HL-60 (cell line): ENCODE measurements around the gene GRIN2C.

ENCODE experiments used
- DNase-seq, 2 experiments: peaks; one replicate each; pipeline ENCODE4 v3.0.0-alpha.2; 2010 to 2020; ENCODE audit warnings: low read depth in 1 of 2, low spot score in 1 of 2
- H3K27ac ChIP-seq: fragments of 250-450 bp; sonication (Bioruptor Pico); replicated peaks from 2 replicates; pipeline ENCODE4 v1.5.1; 2020; ENCODE audit warnings: mild to moderate bottlenecking, moderate library complexity
- H3K27me3 ChIP-seq: fragments of 250-450 bp; sonication (Bioruptor Pico); 2 replicates; pipeline ENCODE4 v1.5.1; 2021; ENCODE audit warnings: mild to moderate bottlenecking, moderate library complexity; ENCODE audit not compliant: insufficient read depth, poor library complexity, severe bottlenecking
- H3K4me3 ChIP-seq: replicated peaks from 2 replicates; pipeline ENCODE4 v1.5.1; 2011; ENCODE audit warnings: mild to moderate bottlenecking, control low read depth, low read length; ENCODE audit not compliant: insufficient read depth
- CTCF ChIP-seq: IDR thresholded peaks from one replicate; pipeline ENCODE4 v1.5.1; 2011; ENCODE audit warnings: low read length, control low read depth, inconsistent platforms; ENCODE audit not compliant: insufficient read depth
- GABPA ChIP-seq: IDR thresholded peaks from 2 replicates; pipeline ENCODE4 v1.6.1; 2012; ENCODE audit warnings: low read depth
- POLR2AphosphoS5 ChIP-seq: IDR thresholded peaks from 2 replicates; pipeline ENCODE4 v1.6.1; 2012; ENCODE audit warnings: low read depth
- SPI1 ChIP-seq: IDR thresholded peaks from 2 replicates; pipeline ENCODE4 v1.6.1; 2012; ENCODE audit warnings: low read depth, mild to moderate bottlenecking, borderline replicate concordance
- TF ChIP-seq, protein P1 (sequence below): IDR thresholded peaks from 2 replicates; pipeline ENCODE4 v1.6.1; 2012; ENCODE audit warnings: low read depth; ENCODE audit not compliant: insufficient replicate concordance

GRIN2C gene

GRCh38 chr17:74842599-74843351, 16.9 kb downstream of the GRIN2C start:
- H3K27me3 ChIP-seq = no peaks in the 10 kb centered on the region
- H3K27ac ChIP-seq = no peak overlapping the region
- no peak for TF ChIP-seq GABPA
- TF ChIP-seq CTCF = no peak
- TF ChIP-seq POLR2AphosphoS5 = no peak
- TF ChIP-seq, protein P1, sequence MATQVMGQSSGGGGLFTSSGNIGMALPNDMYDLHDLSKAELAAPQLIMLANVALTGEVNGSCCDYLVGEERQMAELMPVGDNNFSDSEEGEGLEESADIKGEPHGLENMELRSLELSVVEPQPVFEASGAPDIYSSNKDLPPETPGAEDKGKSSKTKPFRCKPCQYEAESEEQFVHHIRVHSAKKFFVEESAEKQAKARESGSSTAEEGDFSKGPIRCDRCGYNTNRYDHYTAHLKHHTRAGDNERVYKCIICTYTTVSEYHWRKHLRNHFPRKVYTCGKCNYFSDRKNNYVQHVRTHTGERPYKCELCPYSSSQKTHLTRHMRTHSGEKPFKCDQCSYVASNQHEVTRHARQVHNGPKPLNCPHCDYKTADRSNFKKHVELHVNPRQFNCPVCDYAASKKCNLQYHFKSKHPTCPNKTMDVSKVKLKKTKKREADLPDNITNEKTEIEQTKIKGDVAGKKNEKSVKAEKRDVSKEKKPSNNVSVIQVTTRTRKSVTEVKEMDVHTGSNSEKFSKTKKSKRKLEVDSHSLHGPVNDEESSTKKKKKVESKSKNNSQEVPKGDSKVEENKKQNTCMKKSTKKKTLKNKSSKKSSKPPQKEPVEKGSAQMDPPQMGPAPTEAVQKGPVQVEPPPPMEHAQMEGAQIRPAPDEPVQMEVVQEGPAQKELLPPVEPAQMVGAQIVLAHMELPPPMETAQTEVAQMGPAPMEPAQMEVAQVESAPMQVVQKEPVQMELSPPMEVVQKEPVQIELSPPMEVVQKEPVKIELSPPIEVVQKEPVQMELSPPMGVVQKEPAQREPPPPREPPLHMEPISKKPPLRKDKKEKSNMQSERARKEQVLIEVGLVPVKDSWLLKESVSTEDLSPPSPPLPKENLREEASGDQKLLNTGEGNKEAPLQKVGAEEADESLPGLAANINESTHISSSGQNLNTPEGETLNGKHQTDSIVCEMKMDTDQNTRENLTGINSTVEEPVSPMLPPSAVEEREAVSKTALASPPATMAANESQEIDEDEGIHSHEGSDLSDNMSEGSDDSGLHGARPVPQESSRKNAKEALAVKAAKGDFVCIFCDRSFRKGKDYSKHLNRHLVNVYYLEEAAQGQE = no peak
- TF ChIP-seq SPI1 = no peak
- no peak for DNase-seq
- H3K4me3 ChIP-seq = no peak overlapping the region

DNA sequence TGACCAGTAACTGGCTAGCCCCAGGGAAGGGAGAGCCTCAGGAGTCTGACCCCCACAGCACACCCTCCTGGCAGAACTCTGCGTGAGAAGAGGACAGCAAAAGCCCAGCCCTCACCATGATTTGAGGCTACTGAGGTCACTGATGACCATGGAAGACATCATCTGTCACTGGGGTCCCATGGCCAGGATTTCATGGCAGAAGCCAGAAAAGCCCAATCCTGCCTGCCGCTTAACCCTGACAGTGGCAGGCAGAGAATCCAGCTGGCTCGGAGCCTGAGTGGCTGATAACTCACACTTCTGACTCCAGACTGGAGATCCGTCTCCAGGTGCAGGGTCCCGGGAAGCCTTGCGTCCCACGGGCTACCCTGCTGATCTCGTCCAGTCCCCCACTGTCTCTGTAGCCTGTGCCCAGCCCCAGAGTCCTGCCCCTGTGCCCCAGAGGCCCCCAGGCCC, 17.5 kb downstream of the GRIN2C start:
- Histone ChIP-seq H3K4me3 (no peak overlapping the region), H3K27me3 (no peaks in the 10 kb centered on the region), H3K27ac (no peak overlapping the region)
- DNase-seq = no peak
- TF ChIP-seq POLR2AphosphoS5 = no peak
- TF ChIP-seq, protein P1 = no peak
- no peak for TF ChIP-seq GABPA
- TF ChIP-seq CTCF = no peak
- no peak for TF ChIP-seq SPI1

DNA sequence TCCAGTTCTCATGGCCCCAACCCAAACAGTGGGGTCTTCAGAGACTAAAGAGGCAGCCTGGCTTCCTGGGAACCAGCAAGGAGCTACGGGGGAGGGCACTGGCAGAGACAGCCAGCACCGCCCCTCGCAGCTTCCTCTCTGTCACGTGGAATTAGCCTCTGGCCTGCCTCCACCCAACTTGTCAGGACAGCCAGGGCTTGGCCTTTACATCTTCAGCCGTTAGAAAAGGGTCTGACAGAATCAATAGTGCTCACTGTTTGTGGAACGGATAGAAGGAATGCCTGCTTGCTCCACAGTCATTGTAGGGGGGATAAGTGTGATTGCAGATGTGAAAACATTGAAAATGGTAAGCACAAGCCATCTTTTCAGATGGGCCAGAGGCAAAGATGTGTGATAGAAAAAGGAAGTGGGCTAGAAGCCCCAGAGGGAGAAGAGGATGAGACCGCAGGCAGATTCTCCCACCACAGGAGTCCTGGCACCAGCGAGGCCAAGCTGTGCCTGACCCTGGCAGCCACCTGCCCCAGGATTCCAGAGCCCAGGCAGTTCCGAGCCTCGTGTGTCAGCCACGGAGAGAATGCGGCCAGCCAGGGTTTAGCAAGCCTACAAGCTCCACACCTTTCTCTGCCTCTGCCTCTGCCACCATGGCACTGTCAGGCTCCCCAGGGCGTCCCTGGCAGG, 18.6 kb downstream of the GRIN2C start:
- TF ChIP-seq SPI1 = peak; percentile 94
- TF ChIP-seq GABPA = no peak
- no peak overlapping the region for H3K4me3 ChIP-seq
- H3K27me3 ChIP-seq = no peaks in the 10 kb centered on the region
- no peak overlapping the region for H3K27ac ChIP-seq
- DNase-seq = peak; percentile 51 to 66

- Histone ChIP-seq H3K27me3 (no peaks in the 10 kb centered on the region), H3K27ac (no peak overlapping the region), H3K4me3 (no peak overlapping the region)
- DNase-seq = no peak
- TF ChIP-seq SPI1 (no peak), CTCF (no peak), GABPA (no peak)
- TF ChIP-seq, protein P1 = no peak
Observed at GRCh38 chr17:74839990-74840852, 19.5 kb downstream of the GRIN2C start.
